ENCODE measurements around the gene ART3.

The ART3 gene

DNA sequence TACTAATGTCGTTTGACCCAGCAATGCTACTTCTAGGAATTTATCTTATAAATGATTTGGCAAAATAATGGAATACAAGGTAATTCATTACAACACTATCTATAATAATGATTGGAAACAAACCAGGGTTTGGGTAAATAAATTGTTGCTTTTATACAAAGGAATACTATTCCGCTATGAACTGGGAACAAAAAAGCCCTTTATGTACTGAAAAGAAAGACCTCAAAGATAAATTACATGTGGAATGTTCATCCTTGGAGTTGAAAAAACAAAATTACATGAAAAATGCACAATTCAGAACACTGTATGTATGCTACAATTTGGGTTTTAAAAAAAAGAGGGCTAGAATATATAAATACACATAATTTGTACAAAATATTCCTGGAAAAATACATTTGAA is 78.8 kb downstream of the ART3 start:
- no peak for DNase-seq

GRCh38 chr4:76155979-76156378 is 81.5 kb downstream of the ART3 start:
- no peak for DNase-seq

DNA sequence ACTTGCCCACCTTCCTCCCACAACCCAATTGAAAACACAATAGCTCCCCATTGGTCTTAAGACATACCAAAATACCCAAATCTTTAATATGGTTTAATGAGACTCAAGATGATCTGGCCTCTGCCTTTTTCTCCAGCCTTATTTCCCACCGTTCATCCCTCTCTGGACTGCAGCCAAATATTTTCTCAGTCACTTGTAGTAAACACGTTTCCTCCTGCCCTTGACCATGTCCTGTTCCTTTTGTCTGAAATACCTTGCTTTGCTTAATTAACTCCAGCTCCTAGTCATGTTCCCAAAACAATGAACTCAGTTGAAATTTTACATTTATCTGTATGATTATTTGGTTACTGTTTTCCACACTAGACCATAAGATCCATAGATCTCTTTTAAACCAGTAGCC is 82.1 kb downstream of the ART3 start:
- no peak for DNase-seq

GRCh38 chr4:76160355-76160754 is 85.8 kb downstream of the ART3 start:
- no peak for DNase-seq
